Measurements from ENCODE around the gene BIRC3.

DNA sequence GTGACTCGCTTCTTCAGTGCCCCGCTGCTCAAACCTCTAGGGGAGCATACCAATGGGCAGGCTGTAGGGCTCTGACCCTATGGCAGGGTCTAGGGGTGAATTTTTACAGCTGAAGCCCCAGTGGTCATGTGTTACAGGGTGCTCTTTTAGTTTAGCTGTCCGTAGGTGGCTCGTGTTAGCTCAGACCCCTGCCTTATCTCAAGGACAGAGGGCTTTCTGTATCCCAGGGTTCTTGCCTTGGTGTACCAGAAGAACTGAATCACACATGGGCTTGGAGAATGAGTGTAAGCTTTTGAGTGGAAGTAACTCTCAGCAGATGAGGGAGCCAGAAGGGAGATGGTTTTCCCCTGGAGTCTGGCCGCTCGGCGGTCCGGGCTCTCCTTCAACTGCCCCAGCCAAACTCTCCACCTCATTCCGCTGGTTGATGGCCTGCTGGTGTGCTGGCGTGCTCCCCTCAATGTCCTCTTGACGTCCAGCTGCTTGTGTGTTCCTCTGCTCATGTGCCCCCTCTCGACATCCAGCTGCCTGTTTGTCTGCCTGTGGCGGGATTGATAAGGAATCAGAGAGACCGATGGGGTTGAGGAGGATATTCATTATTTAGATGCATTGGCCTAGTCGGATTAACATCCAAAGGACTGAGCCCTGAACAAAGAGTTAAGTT is 67.3 kb downstream of the BIRC3 start:
- TF ChIP-seq POLR2A (IDR thresholded peaks at IDR 0.05) (no peak), POLR2AphosphoS5 (IDR thresholded peaks at IDR 0.05; ENCODE audit: insufficient read depth in 1 of 2, low read depth in 1 of 2) (no peak)

Measured in vagina (tissue), 2 donors.